PC-9 (cell line): Measurements from ENCODE around the gene AFF4. TPM values are rescaled to one million over a fixed set of nuclear protein-coding genes. Genes with fewer than 3 reads are reported as not detected.

ENCODE experiments used
- BruUV-seq: library from RNA; stranded (reverse); fragments of 400-500 nt; replicated peaks from 2 replicates; lab custom pipeline; 2021; lab: Mats Ljungman, UMichigan
- CTCF ChIA-PET: fragments of 300-600 bp; sonication (Branson Sonifier 250); formaldehyde crosslinking; loops from one replicate; lab custom pipeline; 2022; ENCODE audit warnings: antibody characterized with exemption; lab: Charles Lee
- POLR2A ChIA-PET: fragments of 300-600 bp; sonication (Branson Sonifier 250); formaldehyde crosslinking; loops from one replicate; lab custom pipeline; 2022; ENCODE audit warnings: antibody characterized with exemption; ENCODE audit not compliant: unreplicated experiment; lab: Charles Lee
- DNase-seq, 2 experiments: peaks; one replicate each; pipeline versions ENCODE4 v3.0.0 to v3.0.0-alpha.2; 2015 to 2022; ENCODE audit warnings: mixed read lengths in 1 of 2
- H2AFZ ChIP-seq: fragments of 200-600 bp; sonication (generic); 2 replicates; pipeline ENCODE4 v1.8.1; 2017; ENCODE audit warnings: antibody characterized with exemption
- H3F3A ChIP-seq: fragments of 200-600 bp; sonication (generic); 2 replicates; pipeline ENCODE4 v1.8.1; 2017; ENCODE audit warnings: antibody characterized with exemption, mild to moderate bottlenecking, low read depth; ENCODE audit not compliant: insufficient read depth
- H3K27ac ChIP-seq: fragments of 200-600 bp; sonication (generic); 2 replicates; pipeline ENCODE4 v1.6.1; 2016; ENCODE audit warnings: mixed run types
- H3K27me3 ChIP-seq: fragments of 200-600 bp; sonication (generic); 2 replicates; pipeline ENCODE4 v1.6.1; 2016; ENCODE audit warnings: low read depth, mixed run types; ENCODE audit not compliant: insufficient read depth
- H3K36me3 ChIP-seq: fragments of 200-600 bp; sonication (generic); 2 replicates; pipeline ENCODE4 v1.6.1; 2016; ENCODE audit warnings: low read depth, mixed run types
- H3K4me1 ChIP-seq: fragments of 200-600 bp; sonication (generic); replicated peaks from 2 replicates; pipeline ENCODE4 v1.6.1; 2016; ENCODE audit warnings: mixed run types; ENCODE audit not compliant: insufficient read depth
- H3K4me2 ChIP-seq: fragments of 200-600 bp; sonication (generic); 2 replicates; pipeline ENCODE4 v1.6.1; 2017; ENCODE audit warnings: mixed run types
- H3K4me3 ChIP-seq: fragments of 200-600 bp; sonication (generic); 2 replicates; pipeline ENCODE4 v1.6.1; 2016; ENCODE audit warnings: mixed run types
- H3K79me2 ChIP-seq: fragments of 200-600 bp; sonication (generic); 2 replicates; pipeline ENCODE4 v1.6.1; 2017; ENCODE audit warnings: low read depth, mixed run types
- H3K9me2 ChIP-seq: fragments of 200-600 bp; sonication (generic); 2 replicates; pipeline ENCODE4 v1.8.1; 2017; ENCODE audit warnings: mild to moderate bottlenecking; ENCODE audit not compliant: insufficient read depth
- H3K9me3 ChIP-seq: fragments of 200-600 bp; sonication (generic); 2 replicates; pipeline ENCODE4 v1.8.1; 2016; ENCODE audit warnings: low read depth; ENCODE audit not compliant: insufficient read depth
- H4K20me1 ChIP-seq: fragments of 200-600 bp; sonication (generic); 2 replicates; pipeline ENCODE4 v1.8.1; 2017; ENCODE audit not compliant: insufficient read depth
- EZH2 ChIP-seq: fragments of 200-600 bp; sonication (generic); IDR thresholded peaks from 2 replicates; pipeline ENCODE4 v1.8.0; 2017; ENCODE audit warnings: antibody characterized with exemption, low read depth
- intact Hi-C: fragments of 100-400 bp; cut with micrococcal nuclease; formaldehyde crosslinking; loops from one replicate; pipeline ENCODE4 v1.10.0; 2022; ENCODE audit not compliant: unreplicated experiment
- total RNA-seq: library from RNA; stranded (reverse); gene quantifications from 2 replicates; pipeline ENCODE4 v1.2.3, GENCODE V29; 2021
- TF ChIP-seq, protein P1 (sequence below): fragments of 200-600 bp; sonication (generic); conservative IDR thresholded peaks from 2 replicates; pipeline ENCODE4 v1.6.1; 2017; ENCODE audit warnings: mixed run types, antibody characterized with exemption, mild to moderate bottlenecking, moderate library complexity

The AFF4 gene
- total RNA-seq, 1 experiment from 2014 or later = 59.5 TPM

DNA sequence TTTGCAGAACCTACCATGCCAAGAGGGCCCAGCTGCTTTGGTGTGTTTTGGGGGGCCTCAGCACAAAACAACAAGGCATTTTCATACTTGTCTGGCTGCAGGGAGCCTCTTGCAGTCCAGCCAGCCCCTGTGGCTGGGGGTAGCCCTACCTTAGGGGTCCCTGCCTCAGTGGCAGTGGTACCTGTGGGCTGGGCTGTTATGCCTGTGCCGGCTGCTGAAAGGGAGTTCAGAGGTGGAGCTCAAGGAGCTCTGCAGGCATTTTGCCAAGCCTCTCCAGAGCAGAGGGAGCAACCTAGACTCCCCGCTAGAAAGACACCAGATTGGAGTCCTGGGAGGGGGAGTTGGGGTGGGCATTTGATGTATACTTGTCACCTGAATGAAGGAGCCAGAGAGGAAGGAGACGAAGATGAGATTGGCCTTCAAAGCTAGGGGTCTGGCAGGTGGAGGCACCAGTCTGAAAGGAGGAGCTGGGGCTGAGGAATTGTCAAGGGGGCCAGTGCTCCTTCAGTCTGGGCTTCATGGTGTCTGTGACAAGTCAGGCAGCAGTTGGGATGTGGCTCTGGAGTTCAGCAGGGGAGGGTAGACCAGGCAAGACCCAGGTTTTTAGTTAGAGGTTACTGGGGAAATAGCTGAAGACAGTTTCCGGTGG, 134.5 kb downstream of the AFF4 start:
- peak overlapping the region; percentile 83; the same call in 1 of the 2 replicates for H3K4me3 ChIP-seq
- ChIA-PET POLR2A (interaction anchor here (0.6 kb wide), 2 partner anchors 70 to 192 kb away, joined by 4 to 10 read pairs; no protein-coding TSS in a partner anchor), CTCF (interaction anchor here (0.6 to 2.4 kb wide), 4 partner anchors 9 to 1142 kb away, joined by 3 to 8 read pairs (median 4); partner anchors contain the start of gene GDF9)
- H3K4me2 ChIP-seq = peak overlapping the region; percentile 90
- H3K27me3 ChIP-seq = no peaks in the 10 kb centered on the region
- no peak for DNase-seq
- peaks cover 17% of the 10 kb centered on the region for H3K79me2 ChIP-seq
- H4K20me1 ChIP-seq = no peaks in the 10 kb centered on the region; the same call in 1 of the 2 replicates
- intact Hi-C loops = no loop called here
- peak overlapping the region; percentile 89; the same call in 1 of the 2 replicates for H2AFZ ChIP-seq
- H3K9me3 ChIP-seq = no peaks in the 10 kb centered on the region
- H3K36me3 ChIP-seq = no peaks in the 10 kb centered on the region
- H3K4me1 ChIP-seq = peaks cover 14% of the 10 kb centered on the region; the same call in 1 of the 2 replicates
- no peak overlapping the region for H3K27ac ChIP-seq
- H3F3A ChIP-seq = no peaks in the 10 kb centered on the region
- no peaks in the 10 kb centered on the region for H3K9me2 ChIP-seq
- BruUV-seq = TSS peak; percentile 51
- TF ChIP-seq, protein P1, sequence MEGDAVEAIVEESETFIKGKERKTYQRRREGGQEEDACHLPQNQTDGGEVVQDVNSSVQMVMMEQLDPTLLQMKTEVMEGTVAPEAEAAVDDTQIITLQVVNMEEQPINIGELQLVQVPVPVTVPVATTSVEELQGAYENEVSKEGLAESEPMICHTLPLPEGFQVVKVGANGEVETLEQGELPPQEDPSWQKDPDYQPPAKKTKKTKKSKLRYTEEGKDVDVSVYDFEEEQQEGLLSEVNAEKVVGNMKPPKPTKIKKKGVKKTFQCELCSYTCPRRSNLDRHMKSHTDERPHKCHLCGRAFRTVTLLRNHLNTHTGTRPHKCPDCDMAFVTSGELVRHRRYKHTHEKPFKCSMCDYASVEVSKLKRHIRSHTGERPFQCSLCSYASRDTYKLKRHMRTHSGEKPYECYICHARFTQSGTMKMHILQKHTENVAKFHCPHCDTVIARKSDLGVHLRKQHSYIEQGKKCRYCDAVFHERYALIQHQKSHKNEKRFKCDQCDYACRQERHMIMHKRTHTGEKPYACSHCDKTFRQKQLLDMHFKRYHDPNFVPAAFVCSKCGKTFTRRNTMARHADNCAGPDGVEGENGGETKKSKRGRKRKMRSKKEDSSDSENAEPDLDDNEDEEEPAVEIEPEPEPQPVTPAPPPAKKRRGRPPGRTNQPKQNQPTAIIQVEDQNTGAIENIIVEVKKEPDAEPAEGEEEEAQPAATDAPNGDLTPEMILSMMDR = no peak

DNA sequence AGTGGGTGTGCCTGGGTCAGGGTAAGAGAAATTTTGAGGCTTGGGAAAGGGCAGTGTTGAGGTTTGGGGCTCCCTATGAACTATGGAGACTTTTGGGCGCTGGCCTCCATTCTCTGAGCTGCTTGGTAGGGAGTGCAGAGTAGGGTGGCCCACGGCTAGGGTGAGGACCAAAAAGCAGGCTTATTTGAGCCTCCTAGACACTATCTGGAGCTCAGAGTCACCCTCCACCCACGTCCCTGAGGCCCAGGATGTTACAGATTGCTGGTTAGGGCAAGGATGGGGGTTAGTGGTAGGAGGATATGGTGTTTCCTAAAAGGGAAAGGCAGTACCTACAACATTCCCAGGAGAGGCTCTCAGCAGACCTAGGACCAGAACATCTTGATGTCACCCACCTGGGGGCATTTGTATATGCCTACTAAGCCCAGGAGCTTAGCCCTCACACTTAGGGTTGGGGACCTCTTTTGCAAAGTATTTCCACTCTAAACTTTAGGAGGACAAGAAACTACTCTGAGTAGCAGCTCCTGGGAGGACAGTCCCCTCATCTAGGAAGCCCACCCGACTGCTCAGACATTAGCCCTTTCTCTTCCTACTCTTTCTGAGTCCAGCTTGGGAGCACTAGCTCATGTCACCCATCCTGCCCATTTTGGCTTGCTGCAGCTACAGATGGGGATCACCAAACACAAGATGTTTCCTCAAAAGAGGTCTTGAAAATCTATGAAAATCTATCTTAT, 135.3 kb downstream of the AFF4 start:
- no peaks in the 10 kb centered on the region; the same call in 1 of the 2 replicates for H4K20me1 ChIP-seq
- no peak overlapping the region for H3K4me2 ChIP-seq
- no peak overlapping the region for H2AFZ ChIP-seq
- ChIA-PET POLR2A (no interaction called here), CTCF (interaction anchor here (0.6 to 2.4 kb wide), 2 partner anchors 8 to 1143 kb away, joined by 3 to 8 read pairs; no protein-coding TSS in a partner anchor)
- H3K79me2 ChIP-seq = peaks cover 17% of the 10 kb centered on the region
- H3F3A ChIP-seq = no peaks in the 10 kb centered on the region
- no peak for DNase-seq
- no peaks in the 10 kb centered on the region for H3K36me3 ChIP-seq
- BruUV-seq = no TSS peak
- no peak overlapping the region for H3K4me3 ChIP-seq
- intact Hi-C loops = no loop called here
- no peak for TF ChIP-seq EZH2
- TF ChIP-seq, protein P1 = no peak
- H3K27ac ChIP-seq = no peak overlapping the region
- H3K9me3 ChIP-seq = no peaks in the 10 kb centered on the region
- H3K27me3 ChIP-seq = no peaks in the 10 kb centered on the region
- H3K4me1 ChIP-seq = peaks cover 14% of the 10 kb centered on the region; the same call in 1 of the 2 replicates
- no peaks in the 10 kb centered on the region for H3K9me2 ChIP-seq

DNA sequence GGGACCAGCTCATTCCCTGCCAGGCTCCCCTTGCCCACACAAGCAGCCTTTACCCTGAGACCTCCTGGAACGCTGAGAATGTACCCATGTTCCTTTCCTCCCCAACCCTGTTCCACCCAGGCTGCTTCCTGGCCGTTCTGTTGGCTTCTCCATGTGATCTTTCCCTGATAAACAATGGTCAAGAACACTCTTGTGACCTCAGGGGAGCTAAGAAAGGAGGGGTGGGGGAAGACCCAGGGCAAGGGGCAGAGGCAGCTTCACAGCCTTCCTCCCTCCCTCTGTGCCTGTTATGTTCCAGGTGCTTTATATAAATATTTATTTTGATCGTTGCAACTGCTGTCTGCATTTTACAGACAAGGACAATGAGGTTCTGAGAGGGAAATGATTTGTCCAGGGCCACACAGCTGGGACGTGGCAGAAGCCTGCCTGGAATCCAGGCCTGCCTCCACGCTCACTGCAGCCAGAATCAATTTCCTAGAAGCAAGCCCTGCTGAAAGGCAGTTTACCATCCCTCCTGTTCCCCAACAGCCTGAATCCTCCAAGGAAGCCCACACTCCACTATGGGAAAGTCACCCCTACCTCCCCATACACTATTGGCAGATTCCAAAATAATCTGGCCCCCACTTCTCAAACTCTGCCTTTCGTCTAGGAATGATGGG, 136.9 kb downstream of the AFF4 start:
- Histone ChIP-seq H3K9me2 (no peaks in the 10 kb centered on the region), H3K79me2 (peaks cover 17% of the 10 kb centered on the region), H3K4me3 (no peak overlapping the region), H3K27me3 (no peaks in the 10 kb centered on the region), H4K20me1 (no peaks in the 10 kb centered on the region; the same call in 1 of the 2 replicates), H3K4me1 (peaks cover 14% of the 10 kb centered on the region; the same call in 1 of the 2 replicates), H3F3A (no peaks in the 10 kb centered on the region), H3K36me3 (no peaks in the 10 kb centered on the region), H2AFZ (no peak overlapping the region), H3K4me2 (no peak overlapping the region), H3K9me3 (no peaks in the 10 kb centered on the region), H3K27ac (no peak overlapping the region)
- CTCF ChIA-PET = no interaction called here
- POLR2A ChIA-PET = interaction anchor here (0.5 kb wide), 1 partner anchor 110 kb away, joined by 5 read pairs; no protein-coding TSS in a partner anchor
- BruUV-seq = no TSS peak
- TF ChIP-seq, protein P1 = no peak
- TF ChIP-seq EZH2 = no peak
- intact Hi-C loops = no loop called here
- DNase-seq = no peak
